ENCODE measurements around the gene ARL17B.
"Not testable (repeated sequence)": the region's sequence is repeated elsewhere in the genome, so short reads cannot be mapped to it uniquely, and the experiment has no call there.

Gene ARL17B

GRCh38 chr17:46273541-46274236, 87.9 kb downstream of the ARL17B start:
- Histone ChIP-seq H3K9ac (ENCODE audit: low read depth, low read length) (no peak overlapping the region), H3K9me3 (ENCODE audit: control insufficient read depth, insufficient read depth, low read length) (no peaks in the 10 kb centered on the region), H3K36me3 (ENCODE audit: insufficient read depth, low read length) (no peaks in the 10 kb centered on the region), H3K4me1 (ENCODE audit: insufficient read depth, low read length) (peaks cover 3% of the 10 kb centered on the region; the same call in 1 of the 2 replicates)

GRCh38 chr17:46270032-46270431, 91.5 kb downstream of the ARL17B start:
- H3K9ac ChIP-seq (ENCODE audit: low read depth, low read length) = no peak overlapping the region
- H3K4me1 ChIP-seq (ENCODE audit: insufficient read depth, low read length) = peaks cover 3% of the 10 kb centered on the region
- no peaks in the 10 kb centered on the region for H3K36me3 ChIP-seq (ENCODE audit: insufficient read depth, low read length)
- H3K9me3 ChIP-seq (ENCODE audit: control insufficient read depth, insufficient read depth, low read length) = no peaks in the 10 kb centered on the region

GRCh38 chr17:46266656-46267544, 94.7 kb downstream of the ARL17B start:
- H3K9me3 ChIP-seq (ENCODE audit: control insufficient read depth, insufficient read depth, low read length) = no peaks in the 10 kb centered on the region
- H3K9ac ChIP-seq (ENCODE audit: low read depth, low read length) = peak overlapping the region; percentile 68
- peaks cover 11% of the 10 kb centered on the region for H3K4me1 ChIP-seq (ENCODE audit: insufficient read depth, low read length)
- no peaks in the 10 kb centered on the region for H3K36me3 ChIP-seq (ENCODE audit: insufficient read depth, low read length)

GRCh38 chr17:46266063-46266655, 95.4 kb downstream of the ARL17B start:
- peaks cover 11% of the 10 kb centered on the region for H3K4me1 ChIP-seq (ENCODE audit: insufficient read depth, low read length)

GRCh38 chr17:46264456-46265198, 96.9 kb downstream of the ARL17B start:
- Histone ChIP-seq H3K4me1 (ENCODE audit: insufficient read depth, low read length) (peaks cover 11% of the 10 kb centered on the region), H3K9ac (ENCODE audit: low read depth, low read length) (no peak overlapping the region), H3K36me3 (ENCODE audit: insufficient read depth, low read length) (no peaks in the 10 kb centered on the region), H3K9me3 (ENCODE audit: control insufficient read depth, insufficient read depth, low read length) (no peaks in the 10 kb centered on the region)

More at GRCh38 chr17:46266063-46266655, 95.4 kb downstream of the ARL17B start:
- not testable (repeated sequence) for H3K9me3 ChIP-seq (ENCODE audit: control insufficient read depth, insufficient read depth, low read length); H3K36me3 ChIP-seq (ENCODE audit: insufficient read depth, low read length)
- H3K9ac ChIP-seq (ENCODE audit: low read depth, low read length) = peak overlapping the region; percentile 68

- Histone ChIP-seq H3K9me3 (ENCODE audit: control insufficient read depth, insufficient read depth, low read length) (no peaks in the 10 kb centered on the region), H3K9ac (ENCODE audit: low read depth, low read length) (no peak overlapping the region), H3K36me3 (ENCODE audit: insufficient read depth, low read length) (no peaks in the 10 kb centered on the region), H3K4me1 (ENCODE audit: insufficient read depth, low read length) (peaks cover 11% of the 10 kb centered on the region)
These were observed 99.3 kb downstream of the ARL17B start for GRCh38 chr17:46262271-46262670.

GRCh38 chr17:46259845-46260661, 101.5 kb downstream of the ARL17B start:
- H3K36me3 ChIP-seq (ENCODE audit: insufficient read depth, low read length); H3K9me3 ChIP-seq (ENCODE audit: control insufficient read depth, insufficient read depth, low read length): not testable (repeated sequence)
- Histone ChIP-seq H3K9ac (ENCODE audit: low read depth, low read length) (peak overlapping the region; percentile 60; the same call in 1 of the 2 replicates), H3K4me1 (ENCODE audit: insufficient read depth, low read length) (peaks cover 11% of the 10 kb centered on the region)

- H3K9me3 ChIP-seq (ENCODE audit: control insufficient read depth, insufficient read depth, low read length); H3K9ac ChIP-seq (ENCODE audit: low read depth, low read length); H3K4me1 ChIP-seq (ENCODE audit: insufficient read depth, low read length); H3K36me3 ChIP-seq (ENCODE audit: insufficient read depth, low read length): not testable (repeated sequence)
These were observed 105.2 kb downstream of the ARL17B start for GRCh38 chr17:46256369-46256768.

GRCh38 chr17:46254215-46254614, 107.4 kb downstream of the ARL17B start:
- not testable (repeated sequence) for H3K9me3 ChIP-seq (ENCODE audit: control insufficient read depth, insufficient read depth, low read length); H3K4me1 ChIP-seq (ENCODE audit: insufficient read depth, low read length); H3K9ac ChIP-seq (ENCODE audit: low read depth, low read length); H3K36me3 ChIP-seq (ENCODE audit: insufficient read depth, low read length)

- H3K9me3 ChIP-seq (ENCODE audit: control insufficient read depth, insufficient read depth, low read length); H3K36me3 ChIP-seq (ENCODE audit: insufficient read depth, low read length); H3K9ac ChIP-seq (ENCODE audit: low read depth, low read length); H3K4me1 ChIP-seq (ENCODE audit: insufficient read depth, low read length): not testable (repeated sequence)
These were observed 107.8 kb downstream of the ARL17B start for GRCh38 chr17:46253722-46254121.

- not testable (repeated sequence) for H3K9ac ChIP-seq (ENCODE audit: low read depth, low read length); H3K4me1 ChIP-seq (ENCODE audit: insufficient read depth, low read length); H3K36me3 ChIP-seq (ENCODE audit: insufficient read depth, low read length); H3K9me3 ChIP-seq (ENCODE audit: control insufficient read depth, insufficient read depth, low read length)
These were observed 108.8 kb downstream of the ARL17B start for GRCh38 chr17:46252804-46253203.

GRCh38 chr17:46249153-46249552, 112.4 kb downstream of the ARL17B start:
- not testable (repeated sequence) for H3K9ac ChIP-seq (ENCODE audit: low read depth, low read length); H3K36me3 ChIP-seq (ENCODE audit: insufficient read depth, low read length); H3K9me3 ChIP-seq (ENCODE audit: control insufficient read depth, insufficient read depth, low read length); H3K4me1 ChIP-seq (ENCODE audit: insufficient read depth, low read length)

GRCh38 chr17:46244949-46245768, 116.4 kb downstream of the ARL17B start:
- H3K4me1 ChIP-seq (ENCODE audit: insufficient read depth, low read length); H3K36me3 ChIP-seq (ENCODE audit: insufficient read depth, low read length); H3K9me3 ChIP-seq (ENCODE audit: control insufficient read depth, insufficient read depth, low read length); H3K9ac ChIP-seq (ENCODE audit: low read depth, low read length): not testable (repeated sequence)
